IMR-90 (cell line): Measurements from ENCODE around the gene KRTAP12-4.

ENCODE experiments used
- CTCF ChIP-seq: conservative IDR thresholded peaks from 2 replicates; pipeline ENCODE4 v1.5.1; 2012; ENCODE audit warnings: mild to moderate bottlenecking, low read depth, low read length, improper control_type of control experiment
- MXI1 ChIP-seq: IDR thresholded peaks from 2 replicates; pipeline ENCODE4 v1.6.1; 2012; ENCODE audit warnings: low read depth, mild to moderate bottlenecking, low read length, moderate library complexity, borderline replicate concordance

GRCh38 chr21:44657635-44658540 is 3.4 kb upstream of the KRTAP12-4 start, which contains the start of gene KRTAP12-3:
- TF ChIP-seq CTCF = no peak
- no peak for TF ChIP-seq MXI1
